Activated naive CD8-positive, alpha-beta T cell treated with anti-CD3 and anti-CD28 coated beads for 36 hours (primary cell): ENCODE measurements around the gene GPR15. TPM values are rescaled to one million over a fixed set of nuclear protein-coding genes. Genes with fewer than 3 reads are reported as not detected.

Source experiments
- DNase-seq: peaks from one replicate; pipeline ENCODE4 v3.0.0; 2021
- H3K27ac Mint-ChIP-seq: one replicate; pipeline ENCODE4 v1.8.0; 2022; ENCODE audit warnings: mild to moderate bottlenecking, moderate library complexity, mixed read lengths
- H3K27me3 Mint-ChIP-seq: one replicate; pipeline ENCODE4 v1.8.0; 2022; ENCODE audit warnings: mild to moderate bottlenecking, mixed read lengths
- H3K36me3 Mint-ChIP-seq: one replicate; pipeline ENCODE4 v1.8.0; 2021; ENCODE audit warnings: mild to moderate bottlenecking, mixed read lengths
- H3K4me1 Mint-ChIP-seq: one replicate; pipeline ENCODE4 v1.8.0; 2021; ENCODE audit warnings: mixed read lengths
- H3K4me3 Mint-ChIP-seq: one replicate; pipeline ENCODE4 v1.8.0; 2022; ENCODE audit warnings: mild to moderate bottlenecking, moderate library complexity, mixed read lengths
- H3K9me3 Mint-ChIP-seq: one replicate; pipeline ENCODE4 v1.8.0; 2022; ENCODE audit warnings: mixed read lengths
- total RNA-seq, 2 experiments: library from RNA; stranded (reverse); gene quantifications; one replicate each; pipeline ENCODE4 v1.2.3, GENCODE V29; 2021

GPR15 gene
- 1 to 10 TPM in 1 of 2 experiments, under 1 TPM in 1; 0.52 to 1.0 TPM for total RNA-seq

GRCh38 chr3:98531622-98532274, at the start of gene GPR15:
GPR15 (plus strand) TSS chr3:98531978; CDS start chr3:98532034, 56 bp downstream.
- peak within 1 kb of the TSS; percentile 66 for H3K4me3 Mint-ChIP-seq
- H3K4me1 Mint-ChIP-seq: peaks cover 24% of the 10 kb centered on the region
- no peak for DNase-seq
- H3K27ac Mint-ChIP-seq: no peak within 1 kb of the TSS
- peaks cover 15% of the 10 kb centered on the region for H3K36me3 Mint-ChIP-seq
- no peaks in the 10 kb centered on the region for H3K9me3 Mint-ChIP-seq
- H3K27me3 Mint-ChIP-seq: peaks cover 6% of the 10 kb centered on the region

GRCh38 chr3:98482717-98483482, 48.9 kb upstream of the GPR15 start:
- H3K4me3 Mint-ChIP-seq: no peak overlapping the region

GRCh38 chr3:98483626-98484025, 48.2 kb upstream of the GPR15 start:
- DNase-seq: no peak
- H3K9me3 Mint-ChIP-seq: peaks cover 46% of the 10 kb centered on the region
- no peaks in the 10 kb centered on the region for H3K4me1 Mint-ChIP-seq
- no peak overlapping the region for H3K4me3 Mint-ChIP-seq
- peaks cover 8% of the 10 kb centered on the region for H3K36me3 Mint-ChIP-seq
- peaks cover 17% of the 10 kb centered on the region for H3K27me3 Mint-ChIP-seq
- no peak overlapping the region for H3K27ac Mint-ChIP-seq

More at GRCh38 chr3:98482717-98483482, 48.9 kb upstream of the GPR15 start:
- peaks cover 6% of the 10 kb centered on the region for H3K36me3 Mint-ChIP-seq
- peaks cover 42% of the 10 kb centered on the region for H3K9me3 Mint-ChIP-seq
- H3K27ac Mint-ChIP-seq: no peak overlapping the region
- DNase-seq: no peak
- H3K4me1 Mint-ChIP-seq: no peaks in the 10 kb centered on the region
- peaks cover 17% of the 10 kb centered on the region for H3K27me3 Mint-ChIP-seq

GRCh38 chr3:98497381-98497780, 34.4 kb upstream of the GPR15 start, which contains the start of gene OR5K2:
OR5K2 (plus strand) TSS chr3:98497681; CDS start chr3:98497681, 0 bp downstream.
- no peak within 1 kb of the TSS for H3K4me3 Mint-ChIP-seq
- H3K27ac Mint-ChIP-seq: no peak within 1 kb of the TSS
- H3K36me3 Mint-ChIP-seq: peaks cover 2% of the 10 kb centered on the region
- H3K4me1 Mint-ChIP-seq: peaks cover 4% of the 10 kb centered on the region
- H3K27me3 Mint-ChIP-seq: peaks cover 2% of the 10 kb centered on the region
- no peak for DNase-seq
- peaks cover 3% of the 10 kb centered on the region for H3K9me3 Mint-ChIP-seq

GRCh38 chr3:98500019-98500418, 31.8 kb upstream of the GPR15 start:
- Mint-ChIP-seq H3K9me3 (peaks cover 3% of the 10 kb centered on the region), H3K4me3 (no peak overlapping the region), H3K36me3 (peaks cover 3% of the 10 kb centered on the region), H3K4me1 (peaks cover 7% of the 10 kb centered on the region), H3K27ac (no peak overlapping the region), H3K27me3 (no peaks in the 10 kb centered on the region)
- DNase-seq: no peak

- H3K4me3 Mint-ChIP-seq: no peak overlapping the region
- H3K36me3 Mint-ChIP-seq: peaks cover 8% of the 10 kb centered on the region
- H3K4me1 Mint-ChIP-seq: peaks cover 7% of the 10 kb centered on the region
- peaks cover 3% of the 10 kb centered on the region for H3K9me3 Mint-ChIP-seq
- DNase-seq: no peak
- H3K27ac Mint-ChIP-seq: no peak overlapping the region
- H3K27me3 Mint-ChIP-seq: no peaks in the 10 kb centered on the region
Measured at GRCh38 chr3:98501270-98501669, 30.5 kb upstream of the GPR15 start.

GRCh38 chr3:98501863-98502576, 29.8 kb upstream of the GPR15 start:
- no peaks in the 10 kb centered on the region for H3K27me3 Mint-ChIP-seq
- H3K27ac Mint-ChIP-seq: no peak overlapping the region
- H3K9me3 Mint-ChIP-seq: peaks cover 3% of the 10 kb centered on the region
- H3K4me3 Mint-ChIP-seq: no peak overlapping the region
- DNase-seq: no peak
- peaks cover 15% of the 10 kb centered on the region for H3K36me3 Mint-ChIP-seq
- peaks cover 7% of the 10 kb centered on the region for H3K4me1 Mint-ChIP-seq

- H3K36me3 Mint-ChIP-seq: peaks cover 36% of the 10 kb centered on the region
- peaks cover 3% of the 10 kb centered on the region for H3K9me3 Mint-ChIP-seq
- H3K4me3 Mint-ChIP-seq: no peak overlapping the region
- peaks cover 13% of the 10 kb centered on the region for H3K4me1 Mint-ChIP-seq
- H3K27ac Mint-ChIP-seq: no peak overlapping the region
- H3K27me3 Mint-ChIP-seq: no peaks in the 10 kb centered on the region
- no peak for DNase-seq
Measured at GRCh38 chr3:98504539-98504938, 27.2 kb upstream of the GPR15 start.

- Mint-ChIP-seq H3K9me3 (no peaks in the 10 kb centered on the region), H3K4me3 (no peak overlapping the region), H3K27ac (no peak overlapping the region), H3K36me3 (peaks cover 63% of the 10 kb centered on the region), H3K27me3 (no peaks in the 10 kb centered on the region), H3K4me1 (peaks cover 9% of the 10 kb centered on the region)
- DNase-seq: no peak
Measured at GRCh38 chr3:98508582-98508981, 23.2 kb upstream of the GPR15 start.

- Mint-ChIP-seq H3K9me3 (no peaks in the 10 kb centered on the region), H3K4me1 (peaks cover 37% of the 10 kb centered on the region), H3K27me3 (no peaks in the 10 kb centered on the region), H3K4me3 (no peak overlapping the region), H3K27ac (no peak overlapping the region), H3K36me3 (peaks cover 74% of the 10 kb centered on the region)
- DNase-seq: no peak
Measured at GRCh38 chr3:98512576-98512975, 19.2 kb upstream of the GPR15 start.

GRCh38 chr3:98513091-98513511, 18.7 kb upstream of the GPR15 start:
- H3K4me1 Mint-ChIP-seq: peaks cover 39% of the 10 kb centered on the region

GRCh38 chr3:98513736-98514135, 18.0 kb upstream of the GPR15 start:
- Mint-ChIP-seq H3K9me3 (no peaks in the 10 kb centered on the region), H3K36me3 (peaks cover 73% of the 10 kb centered on the region), H3K4me1 (peaks cover 42% of the 10 kb centered on the region), H3K27me3 (no peaks in the 10 kb centered on the region), H3K4me3 (no peak overlapping the region), H3K27ac (peak overlapping the region; percentile 23)
- no peak for DNase-seq

More at GRCh38 chr3:98513091-98513511, 18.7 kb upstream of the GPR15 start:
- Mint-ChIP-seq H3K36me3 (peaks cover 73% of the 10 kb centered on the region), H3K4me3 (no peak overlapping the region), H3K9me3 (no peaks in the 10 kb centered on the region), H3K27me3 (no peaks in the 10 kb centered on the region), H3K27ac (no peak overlapping the region)
- DNase-seq: no peak

- Mint-ChIP-seq H3K4me3 (no peak overlapping the region), H3K27ac (peak overlapping the region; percentile 25)
Measured at GRCh38 chr3:98514948-98515347, 16.8 kb upstream of the GPR15 start.

GRCh38 chr3:98518816-98519215, 13.0 kb upstream of the GPR15 start:
- DNase-seq: no peak
- Mint-ChIP-seq H3K27ac (peak overlapping the region; percentile 65), H3K27me3 (no peaks in the 10 kb centered on the region), H3K4me1 (peaks cover 62% of the 10 kb centered on the region), H3K9me3 (peaks cover 3% of the 10 kb centered on the region), H3K4me3 (peak overlapping the region; percentile 93), H3K36me3 (peaks cover 74% of the 10 kb centered on the region)

More at GRCh38 chr3:98514948-98515347, 16.8 kb upstream of the GPR15 start:
- H3K27me3 Mint-ChIP-seq: no peaks in the 10 kb centered on the region
- peaks cover 51% of the 10 kb centered on the region for H3K4me1 Mint-ChIP-seq
- H3K36me3 Mint-ChIP-seq: peaks cover 79% of the 10 kb centered on the region
- no peak for DNase-seq
- no peaks in the 10 kb centered on the region for H3K9me3 Mint-ChIP-seq

GRCh38 chr3:98519351-98519750, 12.4 kb upstream of the GPR15 start:
- DNase-seq: no peak
- H3K27me3 Mint-ChIP-seq: no peaks in the 10 kb centered on the region
- H3K27ac Mint-ChIP-seq: peak overlapping the region; percentile 65
- H3K36me3 Mint-ChIP-seq: peaks cover 70% of the 10 kb centered on the region
- peaks cover 61% of the 10 kb centered on the region for H3K4me1 Mint-ChIP-seq
- peaks cover 3% of the 10 kb centered on the region for H3K9me3 Mint-ChIP-seq
- peak overlapping the region; percentile 93 for H3K4me3 Mint-ChIP-seq
